Measurements from ENCODE around the gene PHF21A.

DNA sequence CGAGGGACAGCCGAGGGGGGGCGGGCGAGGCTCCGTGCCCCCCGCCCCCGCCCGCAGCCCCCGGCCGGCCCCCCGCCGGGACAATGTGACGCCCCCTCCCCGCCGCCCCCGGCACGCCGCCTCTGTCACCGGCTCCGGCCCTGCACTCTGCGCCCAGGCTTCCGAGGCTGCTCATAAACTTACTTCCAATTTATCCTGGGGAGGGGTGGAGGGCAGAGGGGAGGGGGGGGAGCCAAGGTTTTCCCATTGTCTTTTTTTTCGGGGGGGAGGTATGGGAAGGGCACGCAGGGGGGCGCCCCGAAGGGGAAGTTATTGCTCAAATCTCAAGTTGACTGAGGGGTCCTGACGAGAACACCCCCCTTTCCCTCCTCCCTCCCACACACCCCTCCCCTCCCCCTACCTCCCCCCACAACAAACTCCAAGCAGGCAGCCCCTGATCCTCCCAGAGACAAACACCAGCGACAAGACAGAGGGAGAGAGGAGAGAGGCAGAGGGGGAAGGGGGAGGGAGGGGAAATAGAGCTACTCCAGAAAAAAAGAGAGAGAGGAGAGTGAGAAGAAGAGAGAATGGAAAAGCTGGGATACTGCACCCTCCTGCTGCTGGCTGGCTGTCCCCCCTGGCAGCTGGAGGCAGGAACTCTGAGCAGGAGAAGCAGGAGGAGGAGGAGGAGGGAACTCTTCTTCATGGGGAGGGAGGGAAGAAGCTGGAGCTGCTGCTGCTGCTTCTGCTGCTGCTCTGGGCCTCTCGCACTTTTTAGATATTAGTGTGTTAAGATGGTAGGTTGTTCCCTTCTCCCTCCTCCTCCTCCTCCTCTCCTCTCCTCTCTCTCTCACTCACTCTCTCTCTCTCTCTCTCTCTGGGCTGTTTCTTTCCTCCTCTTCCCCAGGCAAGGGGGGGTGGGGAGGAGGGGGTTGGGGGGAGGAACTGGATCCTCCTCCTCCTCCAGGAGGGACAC, 631 bp downstream of the PHF21A start:
- TF ChIP-seq SP140L (CRISPR knock-in tag; IDR thresholded peaks at IDR 0.05; ENCODE audit: borderline replicate concordance): no peak
- no peak for TF ChIP-seq KDM1A (CRISPR knock-in tag; IDR thresholded peaks at IDR 0.05)
- TF ChIP-seq, protein P1, sequence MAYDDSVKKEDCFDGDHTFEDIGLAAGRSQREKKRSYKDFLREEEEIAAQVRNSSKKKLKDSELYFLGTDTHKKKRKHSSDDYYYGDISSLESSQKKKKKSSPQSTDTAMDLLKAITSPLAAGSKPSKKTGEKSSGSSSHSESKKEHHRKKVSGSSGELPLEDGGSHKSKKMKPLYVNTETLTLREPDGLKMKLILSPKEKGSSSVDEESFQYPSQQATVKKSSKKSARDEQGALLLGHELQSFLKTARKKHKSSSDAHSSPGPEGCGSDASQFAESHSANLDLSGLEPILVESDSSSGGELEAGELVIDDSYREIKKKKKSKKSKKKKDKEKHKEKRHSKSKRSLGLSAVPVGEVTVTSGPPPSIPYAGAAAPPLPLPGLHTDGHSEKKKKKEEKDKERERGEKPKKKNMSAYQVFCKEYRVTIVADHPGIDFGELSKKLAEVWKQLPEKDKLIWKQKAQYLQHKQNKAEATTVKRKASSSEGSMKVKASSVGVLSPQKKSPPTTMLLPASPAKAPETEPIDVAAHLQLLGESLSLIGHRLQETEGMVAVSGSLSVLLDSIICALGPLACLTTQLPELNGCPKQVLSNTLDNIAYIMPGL (CRISPR knock-in tag; IDR thresholded peaks at IDR 0.05; ENCODE audit: borderline replicate concordance in 1 of 2, low read depth in 1 of 2): no peak
- no peak for TF ChIP-seq SNRNP70 (IDR thresholded peaks at IDR 0.05; ENCODE audit: low read depth, low read length)
